ENCODE measurements around the gene ZBTB5. TPM values are rescaled to one million over a fixed set of nuclear protein-coding genes. Genes with fewer than 3 reads are reported as not detected.
"Not testable (repeated sequence)": the region's sequence is repeated elsewhere in the genome, so short reads cannot be mapped to it uniquely, and the experiment has no call there.

The ZBTB5 gene
- total and polyA plus RNA-seq, 4 donors: 2.4 to 9.4 (median 6.5) TPM

DNA sequence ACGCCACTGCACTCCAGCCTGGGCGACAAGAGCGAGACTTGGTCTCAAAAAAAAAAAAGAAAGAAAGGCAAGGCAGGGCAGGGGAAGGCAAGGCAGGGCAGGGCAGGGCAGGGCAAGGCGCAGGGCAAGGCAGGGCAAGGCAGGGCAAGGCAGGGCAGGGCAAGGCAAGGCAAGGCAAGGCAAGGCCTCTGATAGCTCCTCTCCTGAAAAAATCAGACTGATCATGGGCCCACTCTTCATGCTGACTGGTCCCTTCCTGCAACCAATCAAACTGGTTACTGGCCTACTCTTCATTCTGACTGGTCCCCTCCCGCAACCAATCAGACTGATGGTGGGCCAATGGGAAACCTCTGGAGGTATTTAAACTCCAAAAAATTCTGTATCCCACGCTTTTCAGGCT, 3.4 kb upstream of the ZBTB5 start:
- no peak for DNase-seq (ENCODE audit: low spot score)
- Histone ChIP-seq H3K9me3 (ENCODE audit: control insufficient read depth in 4 of 4, low read length in 3 of 4) (no peaks in the 10 kb centered on the region), H3K36me3 (ENCODE audit: control insufficient read depth in 4 of 4, insufficient read depth in 3 of 4, low read depth in 1 of 4, low read length in 3 of 4) (no peaks in the 10 kb centered on the region), H3K9ac (ENCODE audit: low read depth in 1 of 2, low read length in 2 of 2) (no peak overlapping the region), H3K27me3 (ENCODE audit: control insufficient read depth in 4 of 4, insufficient read depth in 4 of 4, low read length in 3 of 4) (no peaks in the 10 kb centered on the region), H3K27ac (ENCODE audit: low read depth in 1 of 2, low read length in 2 of 2) (no peak overlapping the region), H3K4me1 (ENCODE audit: control insufficient read depth in 4 of 4, insufficient read depth in 4 of 4, low read length in 3 of 4) (peaks cover 3 to 23% (median 14%) of the 10 kb centered on the region in 4 donors), H3K4me3 (ENCODE audit: low read depth in 1 of 3, low read length in 3 of 3) (no peak overlapping the region)
- WGBS: 97% methylated on average over 6 of the region's 6 CpGs
- TF ChIP-seq, protein P1, sequence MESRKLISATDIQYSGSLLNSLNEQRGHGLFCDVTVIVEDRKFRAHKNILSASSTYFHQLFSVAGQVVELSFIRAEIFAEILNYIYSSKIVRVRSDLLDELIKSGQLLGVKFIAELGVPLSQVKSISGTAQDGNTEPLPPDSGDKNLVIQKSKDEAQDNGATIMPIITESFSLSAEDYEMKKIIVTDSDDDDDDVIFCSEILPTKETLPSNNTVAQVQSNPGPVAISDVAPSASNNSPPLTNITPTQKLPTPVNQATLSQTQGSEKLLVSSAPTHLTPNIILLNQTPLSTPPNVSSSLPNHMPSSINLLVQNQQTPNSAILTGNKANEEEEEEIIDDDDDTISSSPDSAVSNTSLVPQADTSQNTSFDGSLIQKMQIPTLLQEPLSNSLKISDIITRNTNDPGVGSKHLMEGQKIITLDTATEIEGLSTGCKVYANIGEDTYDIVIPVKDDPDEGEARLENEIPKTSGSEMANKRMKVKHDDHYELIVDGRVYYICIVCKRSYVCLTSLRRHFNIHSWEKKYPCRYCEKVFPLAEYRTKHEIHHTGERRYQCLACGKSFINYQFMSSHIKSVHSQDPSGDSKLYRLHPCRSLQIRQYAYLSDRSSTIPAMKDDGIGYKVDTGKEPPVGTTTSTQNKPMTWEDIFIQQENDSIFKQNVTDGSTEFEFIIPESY (IDR thresholded peaks at IDR 0.05): no peak
- TF ChIP-seq RAD21 (IDR thresholded peaks at IDR 0.05) (no peak), FOXA1 (IDR thresholded peaks at IDR 0.05) (no peak), SP1 (IDR thresholded peaks at IDR 0.05) (no peak), NR2F2 (IDR thresholded peaks at IDR 0.05) (no peak), HNF4A (conservative IDR thresholded peaks at IDR 0.05) (no peak), GABPA (IDR thresholded peaks at IDR 0.05 in 1 of 2, conservative IDR thresholded peaks at IDR 0.05 in 1 of 2) (no peak), YY1 (IDR thresholded peaks at IDR 0.05) (no peak), JUND (IDR thresholded peaks at IDR 0.05) (no peak), HNF4G (IDR thresholded peaks at IDR 0.05) (no peak), RXRA (IDR thresholded peaks at IDR 0.05) (no peak), FOXA2 (IDR thresholded peaks at IDR 0.05) (no peak)
- TF ChIP-seq, protein P2, sequence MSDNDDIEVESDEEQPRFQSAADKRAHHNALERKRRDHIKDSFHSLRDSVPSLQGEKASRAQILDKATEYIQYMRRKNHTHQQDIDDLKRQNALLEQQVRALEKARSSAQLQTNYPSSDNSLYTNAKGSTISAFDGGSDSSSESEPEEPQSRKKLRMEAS (IDR thresholded peaks at IDR 0.05): no peak
- TF ChIP-seq, protein P3, sequence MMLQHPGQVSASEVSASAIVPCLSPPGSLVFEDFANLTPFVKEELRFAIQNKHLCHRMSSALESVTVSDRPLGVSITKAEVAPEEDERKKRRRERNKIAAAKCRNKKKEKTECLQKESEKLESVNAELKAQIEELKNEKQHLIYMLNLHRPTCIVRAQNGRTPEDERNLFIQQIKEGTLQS (IDR thresholded peaks at IDR 0.05): no peak
- TF ChIP-seq, protein P4, sequence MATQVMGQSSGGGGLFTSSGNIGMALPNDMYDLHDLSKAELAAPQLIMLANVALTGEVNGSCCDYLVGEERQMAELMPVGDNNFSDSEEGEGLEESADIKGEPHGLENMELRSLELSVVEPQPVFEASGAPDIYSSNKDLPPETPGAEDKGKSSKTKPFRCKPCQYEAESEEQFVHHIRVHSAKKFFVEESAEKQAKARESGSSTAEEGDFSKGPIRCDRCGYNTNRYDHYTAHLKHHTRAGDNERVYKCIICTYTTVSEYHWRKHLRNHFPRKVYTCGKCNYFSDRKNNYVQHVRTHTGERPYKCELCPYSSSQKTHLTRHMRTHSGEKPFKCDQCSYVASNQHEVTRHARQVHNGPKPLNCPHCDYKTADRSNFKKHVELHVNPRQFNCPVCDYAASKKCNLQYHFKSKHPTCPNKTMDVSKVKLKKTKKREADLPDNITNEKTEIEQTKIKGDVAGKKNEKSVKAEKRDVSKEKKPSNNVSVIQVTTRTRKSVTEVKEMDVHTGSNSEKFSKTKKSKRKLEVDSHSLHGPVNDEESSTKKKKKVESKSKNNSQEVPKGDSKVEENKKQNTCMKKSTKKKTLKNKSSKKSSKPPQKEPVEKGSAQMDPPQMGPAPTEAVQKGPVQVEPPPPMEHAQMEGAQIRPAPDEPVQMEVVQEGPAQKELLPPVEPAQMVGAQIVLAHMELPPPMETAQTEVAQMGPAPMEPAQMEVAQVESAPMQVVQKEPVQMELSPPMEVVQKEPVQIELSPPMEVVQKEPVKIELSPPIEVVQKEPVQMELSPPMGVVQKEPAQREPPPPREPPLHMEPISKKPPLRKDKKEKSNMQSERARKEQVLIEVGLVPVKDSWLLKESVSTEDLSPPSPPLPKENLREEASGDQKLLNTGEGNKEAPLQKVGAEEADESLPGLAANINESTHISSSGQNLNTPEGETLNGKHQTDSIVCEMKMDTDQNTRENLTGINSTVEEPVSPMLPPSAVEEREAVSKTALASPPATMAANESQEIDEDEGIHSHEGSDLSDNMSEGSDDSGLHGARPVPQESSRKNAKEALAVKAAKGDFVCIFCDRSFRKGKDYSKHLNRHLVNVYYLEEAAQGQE (IDR thresholded peaks at IDR 0.05): no peak
- TF ChIP-seq, protein P5, sequence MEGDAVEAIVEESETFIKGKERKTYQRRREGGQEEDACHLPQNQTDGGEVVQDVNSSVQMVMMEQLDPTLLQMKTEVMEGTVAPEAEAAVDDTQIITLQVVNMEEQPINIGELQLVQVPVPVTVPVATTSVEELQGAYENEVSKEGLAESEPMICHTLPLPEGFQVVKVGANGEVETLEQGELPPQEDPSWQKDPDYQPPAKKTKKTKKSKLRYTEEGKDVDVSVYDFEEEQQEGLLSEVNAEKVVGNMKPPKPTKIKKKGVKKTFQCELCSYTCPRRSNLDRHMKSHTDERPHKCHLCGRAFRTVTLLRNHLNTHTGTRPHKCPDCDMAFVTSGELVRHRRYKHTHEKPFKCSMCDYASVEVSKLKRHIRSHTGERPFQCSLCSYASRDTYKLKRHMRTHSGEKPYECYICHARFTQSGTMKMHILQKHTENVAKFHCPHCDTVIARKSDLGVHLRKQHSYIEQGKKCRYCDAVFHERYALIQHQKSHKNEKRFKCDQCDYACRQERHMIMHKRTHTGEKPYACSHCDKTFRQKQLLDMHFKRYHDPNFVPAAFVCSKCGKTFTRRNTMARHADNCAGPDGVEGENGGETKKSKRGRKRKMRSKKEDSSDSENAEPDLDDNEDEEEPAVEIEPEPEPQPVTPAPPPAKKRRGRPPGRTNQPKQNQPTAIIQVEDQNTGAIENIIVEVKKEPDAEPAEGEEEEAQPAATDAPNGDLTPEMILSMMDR (IDR thresholded peaks at IDR 0.05; ENCODE audit: low read depth, low read length, missing input control): no peak

DNA sequence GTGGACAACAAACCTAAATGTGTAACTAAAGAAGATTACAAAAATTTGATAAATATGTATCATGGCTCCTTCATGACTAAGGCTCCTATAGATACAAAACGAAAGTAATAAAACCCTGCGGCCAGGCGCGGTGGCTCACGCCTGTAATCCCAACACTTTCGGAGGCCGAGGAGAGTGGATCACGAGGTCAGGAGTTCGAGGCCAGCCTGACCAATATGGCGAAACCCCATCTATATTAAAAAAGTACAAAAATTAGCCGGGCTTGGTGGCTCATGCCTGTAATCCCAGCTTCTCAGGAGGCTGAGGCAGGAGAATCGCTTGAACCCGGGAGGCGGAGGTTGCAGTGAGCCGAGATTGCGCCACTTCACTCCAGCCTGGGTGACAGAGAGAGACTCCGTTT, 2.3 kb upstream of the ZBTB5 start:
- WGBS: 89% methylated on average over 17 of the region's 17 CpGs
- not testable (repeated sequence) for H3K27ac ChIP-seq (ENCODE audit: low read depth in 1 of 2, low read length in 2 of 2); H3K9ac ChIP-seq (ENCODE audit: low read depth in 1 of 2, low read length in 2 of 2); H3K27me3 ChIP-seq (ENCODE audit: control insufficient read depth in 4 of 4, insufficient read depth in 4 of 4, low read length in 3 of 4); DNase-seq (ENCODE audit: low spot score); H3K9me3 ChIP-seq (ENCODE audit: control insufficient read depth in 4 of 4, low read length in 3 of 4); H3K36me3 ChIP-seq (ENCODE audit: control insufficient read depth in 4 of 4, insufficient read depth in 3 of 4, low read depth in 1 of 4, low read length in 3 of 4); H3K4me3 ChIP-seq (ENCODE audit: low read depth in 1 of 3, low read length in 3 of 3)
- H3K4me1 ChIP-seq (ENCODE audit: control insufficient read depth in 4 of 4, insufficient read depth in 4 of 4, low read length in 3 of 4): peaks cover 11 to 29% (median 20%) of the 10 kb centered on the region in 4 donors

Measured in liver (tissue), 9 donors.